Hematopoietic multipotent progenitor cell (in vitro differentiated cells): Measurements from ENCODE around the gene FAM170B. TPM values are rescaled to one million over a fixed set of nuclear protein-coding genes. Genes with fewer than 3 reads are reported as not detected.

Experiments
- DNase-seq, 3 donors: peaks; one replicate each; pipeline ENCODE4 v3.0.0-alpha.2; 2011 to 2015; ENCODE audit warnings: low read depth in 2 of 3, low spot score in 2 of 3
- total RNA-seq: library from RNA; depleted of rRNA; stranded (reverse); fragments of >200 nt; gene quantifications from one replicate; pipeline ENCODE4 v1.2.3, GENCODE V29; 2012

The FAM170B gene
- total RNA-seq, 1 donor = not detected

- no peak for DNase-seq
Measured at GRCh38 chr10:49131507-49132361, 2.1 kb downstream of the FAM170B start.

DNA sequence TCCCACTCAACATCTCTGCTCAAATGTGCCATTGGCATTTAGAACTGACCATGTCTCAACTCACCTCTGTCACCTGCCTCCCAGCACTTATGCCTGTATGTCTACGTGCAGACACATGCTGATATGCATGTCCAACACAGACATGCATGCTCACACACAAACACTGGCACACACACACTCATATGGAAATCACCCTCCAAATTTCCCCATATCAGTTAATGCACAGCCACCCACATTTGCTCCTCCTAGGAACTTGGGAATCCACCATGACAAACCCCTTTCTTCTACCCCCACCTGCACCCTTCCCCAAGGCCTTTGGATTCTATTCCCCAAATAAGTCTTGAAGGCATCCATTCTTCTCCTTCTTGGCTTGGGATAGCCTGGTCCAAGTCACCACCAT, 4.4 kb downstream of the FAM170B start:
- no peak for DNase-seq

- no peak for DNase-seq
Measured at GRCh38 chr10:49128854-49129253, 5.0 kb downstream of the FAM170B start.

DNA sequence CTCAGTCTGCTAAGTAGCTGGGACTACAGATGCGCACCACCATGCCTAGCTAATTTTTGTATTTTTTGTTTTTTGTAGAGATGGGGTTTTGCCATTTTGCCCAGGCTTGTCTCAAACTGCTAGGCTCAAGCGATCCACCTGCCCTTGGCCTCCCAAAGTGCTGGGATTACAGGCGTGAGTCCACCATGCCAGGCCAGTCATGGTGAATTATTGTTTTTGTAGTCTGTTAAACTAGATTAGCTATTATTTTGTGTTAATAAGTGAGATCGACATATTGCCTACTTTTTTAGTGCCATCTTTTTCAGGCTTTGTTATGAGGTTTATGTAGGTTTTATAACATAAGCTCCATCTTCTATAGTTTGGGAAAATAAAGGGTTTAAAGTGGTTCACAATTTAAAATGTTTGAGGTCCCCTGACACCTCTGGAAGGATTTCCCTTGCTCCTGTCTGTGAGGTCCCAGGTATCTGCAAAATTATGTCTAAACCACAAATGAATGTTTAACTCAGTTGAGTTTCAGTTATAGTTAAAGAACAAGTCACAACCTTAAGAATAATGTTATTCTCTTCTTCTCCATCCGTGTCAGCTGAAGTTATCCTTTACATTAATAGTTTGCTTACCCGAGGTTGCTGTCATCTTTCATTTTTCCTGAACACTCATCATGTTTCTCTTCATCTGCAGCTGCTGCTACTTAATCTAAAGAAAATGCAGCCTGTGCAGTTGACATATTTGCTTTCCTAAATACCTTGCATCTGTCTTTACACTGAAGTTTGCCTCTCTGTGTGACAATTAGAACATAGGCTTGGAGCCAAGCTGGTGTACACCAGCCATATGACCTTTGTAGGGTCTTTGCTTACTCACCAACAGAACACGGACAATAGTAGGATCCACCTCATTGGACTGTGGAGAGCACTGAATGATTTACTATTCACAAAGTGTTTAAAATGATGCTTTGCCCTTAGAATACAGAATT, 9.6 kb downstream of the FAM170B start:
- DNase-seq = no peak

DNA sequence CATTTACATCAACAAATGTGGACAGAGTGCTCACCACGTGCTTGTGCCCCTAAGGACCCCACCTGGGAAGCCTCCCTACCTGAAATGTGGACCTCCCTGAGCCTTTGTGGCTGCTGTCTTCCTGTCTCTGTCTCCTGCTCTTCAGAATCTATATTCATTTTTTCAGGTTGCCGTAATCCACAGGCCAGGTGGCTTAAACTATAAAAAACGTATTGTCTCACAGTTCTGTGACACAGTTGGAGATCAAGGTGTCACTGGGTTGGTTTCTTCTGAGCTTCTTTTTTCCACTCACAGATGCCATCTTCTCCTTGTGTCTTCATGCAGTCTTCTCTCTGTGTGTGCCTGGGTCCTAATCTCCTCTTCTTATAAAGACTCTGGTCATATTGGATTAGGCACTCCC, 12.9 kb downstream of the FAM170B start:
- DNase-seq = no peak

GRCh38 chr10:49119746-49120145, 14.1 kb downstream of the FAM170B start:
- DNase-seq = no peak

DNA sequence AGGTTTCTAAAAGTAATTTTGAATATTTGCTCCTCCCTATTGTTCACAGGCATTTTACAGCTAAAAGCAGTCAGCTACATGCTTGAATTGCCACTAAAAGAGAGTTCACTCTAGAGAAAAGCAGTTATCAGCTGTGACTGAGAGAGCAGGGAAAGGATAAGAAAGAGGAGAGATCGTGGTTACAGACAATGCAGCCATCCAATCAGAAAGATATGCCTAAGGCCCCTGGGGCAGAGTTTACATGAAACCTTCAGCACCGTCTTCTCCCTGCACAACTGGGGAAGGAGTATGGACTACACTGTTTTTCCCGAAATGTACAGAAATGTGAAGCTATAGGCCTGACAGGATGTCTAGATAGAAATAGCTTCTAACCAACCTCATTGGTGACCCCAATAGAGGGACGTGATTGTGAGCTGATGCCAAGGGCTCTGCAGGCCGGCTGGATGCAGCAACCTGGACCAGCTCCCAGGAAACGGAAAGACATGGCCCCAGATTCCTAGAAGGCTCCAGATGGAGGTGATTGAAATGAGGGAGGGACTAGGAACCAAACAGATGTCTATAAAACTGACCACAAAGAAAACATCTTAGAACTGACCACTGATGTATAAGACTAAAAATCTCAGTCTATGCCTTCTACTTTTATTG, 15.3 kb downstream of the FAM170B start:
- no peak for DNase-seq

DNA sequence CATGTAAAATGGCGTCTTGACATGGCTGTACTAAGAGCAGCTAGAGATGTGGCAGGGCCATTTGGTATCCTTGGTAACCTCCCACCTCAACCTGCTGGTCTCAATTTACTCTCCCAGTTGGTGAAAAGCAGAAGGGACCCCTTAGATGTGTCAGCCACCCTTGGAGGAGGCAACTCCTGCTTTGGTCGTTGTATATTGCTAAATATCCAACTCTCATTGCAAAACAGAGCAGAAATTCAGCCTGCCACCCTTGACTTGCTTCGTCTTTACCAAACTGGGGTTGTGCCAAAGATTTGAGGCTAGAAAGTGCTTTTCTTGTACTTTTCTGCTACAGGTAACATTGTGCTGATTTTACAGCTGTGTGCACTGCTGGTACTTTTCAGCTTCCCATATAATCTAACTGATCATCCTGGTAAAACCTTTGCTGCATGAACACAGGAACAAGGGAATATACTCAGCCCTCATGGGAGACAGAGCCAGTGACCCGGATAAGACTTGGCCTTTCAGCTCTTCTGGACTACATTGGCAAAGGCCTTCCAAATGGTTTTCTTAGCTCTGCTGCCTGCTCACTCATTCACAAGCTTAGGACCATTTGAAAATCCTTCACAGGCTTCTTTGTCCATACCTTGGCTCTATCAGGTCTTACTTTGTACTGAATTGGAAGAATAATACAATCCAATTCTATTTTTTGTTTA, 16.3 kb downstream of the FAM170B start:
- DNase-seq = no peak

DNA sequence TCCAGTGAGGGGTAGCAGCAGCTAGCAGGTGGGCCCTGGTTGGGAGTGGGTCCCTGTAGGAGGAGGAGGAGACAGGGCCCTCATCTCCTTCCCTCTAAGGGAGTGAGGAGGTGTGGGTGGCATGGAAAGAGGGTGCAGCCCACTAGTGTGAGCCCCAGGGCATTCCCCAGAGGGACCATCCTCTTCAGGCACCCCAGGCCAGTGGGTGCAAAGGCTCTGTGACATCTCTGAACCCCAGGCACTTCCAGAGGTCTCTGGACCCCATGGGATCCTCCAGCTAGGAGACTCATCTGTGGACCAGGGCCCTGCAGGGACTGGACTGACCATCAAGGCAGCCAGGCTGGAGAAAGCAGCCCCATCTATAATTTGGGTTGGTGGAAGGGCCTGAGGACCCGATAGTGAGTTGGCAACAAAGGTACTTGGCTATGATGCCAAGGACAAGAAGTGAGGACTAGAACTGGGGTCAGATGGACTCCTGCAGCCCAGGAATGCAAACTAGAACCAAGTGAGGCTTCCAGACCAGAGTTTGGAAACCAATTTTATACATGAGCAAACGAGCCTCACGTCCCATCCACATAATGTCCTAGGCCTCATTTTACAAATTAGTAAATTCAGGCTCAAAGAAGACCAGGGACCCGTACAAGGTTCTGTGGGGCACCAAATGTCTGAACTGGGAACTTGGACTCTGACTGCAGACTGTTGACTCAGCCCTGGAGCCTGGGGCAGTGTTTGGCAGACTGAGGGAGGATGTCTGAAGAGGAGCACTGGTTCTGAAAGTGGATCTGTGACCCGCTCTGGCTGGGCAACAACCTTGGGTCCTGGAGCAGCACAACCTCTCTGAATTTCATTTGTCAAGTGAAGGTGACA, 17.1 kb downstream of the FAM170B start:
- DNase-seq = no peak

- no peak for DNase-seq
Measured at GRCh38 chr10:49115796-49116508, 17.9 kb downstream of the FAM170B start.

DNA sequence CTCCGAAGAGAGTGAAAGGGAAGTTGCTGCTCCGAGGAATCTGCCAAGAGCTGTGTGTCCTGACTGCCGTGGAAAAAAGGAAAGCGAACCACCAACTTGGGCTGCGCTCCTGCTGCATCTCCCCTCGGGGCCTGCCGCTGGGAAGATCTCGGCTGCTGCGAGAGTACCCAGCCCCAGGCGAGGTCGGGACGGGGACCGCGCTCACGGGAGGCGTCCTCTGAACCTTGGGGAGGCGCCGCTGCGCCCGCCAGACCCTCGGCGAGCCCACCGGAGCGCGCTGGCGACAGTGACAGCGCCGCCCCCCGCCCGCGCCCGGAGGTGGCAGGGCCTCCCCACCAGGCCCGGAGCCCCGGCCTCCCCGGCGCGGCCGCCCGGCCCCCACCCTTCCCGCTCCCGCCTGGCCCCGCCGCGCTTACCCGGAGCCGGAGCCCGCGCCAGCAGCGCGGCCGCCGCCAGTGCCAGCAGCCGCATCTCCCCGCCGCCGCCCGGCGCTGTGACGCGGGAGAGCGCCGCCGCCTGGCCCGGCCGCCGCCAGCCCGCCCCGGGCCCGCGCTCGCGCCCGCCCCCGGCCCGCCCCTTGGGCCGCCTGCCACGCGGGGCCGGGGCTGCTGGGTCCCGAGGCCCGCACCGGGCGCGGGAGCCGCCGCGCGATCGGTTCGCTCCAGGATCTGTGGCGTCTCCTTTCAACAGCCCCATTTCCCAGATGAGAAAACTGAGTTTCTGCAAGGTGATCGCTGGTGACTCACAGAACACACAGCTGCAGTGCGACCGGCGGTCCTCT, 18.6 kb downstream of the FAM170B start, which contains the start of gene VSTM4:
Gene VSTM4, minus strand, starts transcription at position 508 of the 781 bp plus-strand sequence. Its CDS starts 37 bp downstream, at position 471.
- DNase-seq = peak in 2 of 3 donors; percentile 39 to 47

DNA sequence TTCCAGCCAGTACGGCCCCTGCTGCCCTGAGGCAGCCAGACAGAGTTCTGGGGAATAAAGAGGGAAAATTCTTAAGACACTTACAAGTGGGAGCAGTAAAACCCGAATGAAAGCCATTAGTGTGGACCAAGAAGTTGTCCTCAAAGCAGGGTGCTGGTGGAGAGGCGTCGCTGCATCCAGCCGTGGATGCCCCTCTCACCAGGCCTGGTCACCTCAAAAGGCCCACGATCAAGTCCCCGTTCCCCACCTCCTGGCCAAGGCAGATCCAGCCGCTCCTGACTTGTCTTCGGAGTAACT, 19.2 kb downstream of the FAM170B start:
- DNase-seq = no peak

GRCh38 chr10:49113741-49114141, 20.1 kb downstream of the FAM170B start:
- no peak for DNase-seq

- no peak for DNase-seq
Measured at GRCh38 chr10:49112851-49113250, 21.0 kb downstream of the FAM170B start.

DNA sequence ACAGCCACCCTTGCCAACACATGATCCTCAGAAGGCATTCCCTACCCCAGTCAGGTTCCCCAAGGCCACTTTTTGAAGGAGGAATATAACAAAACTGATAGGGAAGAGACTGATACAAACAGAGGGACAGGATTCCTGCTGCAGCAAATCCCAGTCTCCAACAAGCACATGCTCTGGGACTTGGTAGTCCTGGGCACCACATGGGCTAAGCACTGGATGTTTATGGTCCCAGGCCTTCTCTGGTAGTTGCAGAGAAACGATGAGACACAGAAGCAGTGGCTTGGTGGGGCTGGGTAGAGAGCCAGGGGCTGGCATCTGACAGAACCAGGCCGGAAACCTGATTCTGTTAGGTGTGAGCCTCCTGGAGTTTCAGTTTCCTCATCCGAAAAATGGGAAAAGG, 21.7 kb downstream of the FAM170B start:
- DNase-seq = no peak

- DNase-seq = no peak
Measured at GRCh38 chr10:49111320-49111698, 22.5 kb downstream of the FAM170B start.

DNA sequence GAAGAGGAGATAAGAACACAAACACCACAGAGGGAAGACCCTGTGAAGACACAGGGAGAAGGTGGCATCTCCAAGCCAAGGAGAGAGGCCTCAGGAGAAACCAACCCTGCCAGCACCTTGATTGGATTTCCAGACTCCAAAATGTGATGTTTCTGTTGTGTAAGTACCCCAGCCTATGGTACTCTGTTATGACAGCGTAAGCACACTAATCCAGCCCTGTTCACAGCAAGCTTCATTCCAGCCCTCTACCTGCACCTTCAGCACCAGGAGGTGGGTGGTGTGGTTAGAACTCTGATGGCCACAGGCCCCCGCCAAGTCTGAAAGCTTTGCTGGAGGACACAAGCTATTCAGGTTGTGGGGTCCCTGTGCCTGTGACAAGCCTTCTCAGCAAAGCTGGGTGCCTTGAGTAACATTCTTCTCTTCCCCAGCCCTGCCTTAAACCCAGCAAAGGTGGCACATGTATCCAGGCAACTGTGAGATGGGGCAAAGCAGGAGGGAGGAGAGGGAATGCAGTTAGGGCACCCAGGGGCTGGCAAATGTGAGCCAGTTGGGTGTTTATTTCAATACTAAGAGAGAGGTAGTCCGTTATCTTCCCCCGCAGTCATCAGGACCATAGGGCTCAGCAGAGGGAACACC, 23.0 kb downstream of the FAM170B start:
- DNase-seq = no peak
